Activated CD4-positive, alpha-beta memory T cell treated with anti-CD3 and anti-CD28 coated beads for 36 hours (primary cell): ENCODE measurements around the gene HSD3B7. TPM values are rescaled to one million over a fixed set of nuclear protein-coding genes. Genes with fewer than 3 reads are reported as not detected.
"Not testable (repeated sequence)": the region's sequence is repeated elsewhere in the genome, so short reads cannot be mapped to it uniquely, and the experiment has no call there.

Source experiments
- CTCF ChIA-PET: fragments of 350-600 bp; sonication (Branson Sonifier 250); formaldehyde crosslinking; loops from one replicate; lab custom pipeline; 2021; ENCODE audit warnings: antibody characterized with exemption, inconsistent platforms; lab: Charles Lee
- POLR2A ChIA-PET: fragments of 350-600 bp; sonication (Branson Sonifier 250); formaldehyde crosslinking; loops from one replicate; lab custom pipeline; 2021; ENCODE audit warnings: antibody characterized with exemption; lab: Charles Lee
- DNase-seq: peaks from one replicate; pipeline ENCODE4 v3.0.0-alpha.2; 2020
- H3K27ac Mint-ChIP-seq: one replicate; pipeline ENCODE4 v1.8.0; 2021; ENCODE audit warnings: mixed read lengths
- H3K27me3 Mint-ChIP-seq: one replicate; pipeline ENCODE4 v1.8.0; 2021; ENCODE audit warnings: mixed read lengths
- H3K36me3 Mint-ChIP-seq: one replicate; pipeline ENCODE4 v1.8.0; 2021; ENCODE audit warnings: mixed read lengths
- H3K4me1 Mint-ChIP-seq: one replicate; pipeline ENCODE4 v1.8.0; 2021; ENCODE audit warnings: low read depth, mixed read lengths
- H3K4me3 Mint-ChIP-seq: one replicate; pipeline ENCODE4 v1.8.0; 2021; ENCODE audit warnings: mild to moderate bottlenecking, mixed read lengths
- H3K9me3 Mint-ChIP-seq: one replicate; pipeline ENCODE4 v1.8.0; 2021; ENCODE audit warnings: mixed read lengths
- intact Hi-C: fragments of 100-400 bp; cut with micrococcal nuclease; formaldehyde crosslinking; loops from one replicate; pipeline ENCODE4 v1.15.1; 2023
- total RNA-seq, 2 experiments: library from RNA; stranded (reverse); gene quantifications; one replicate each; pipeline ENCODE4 v1.2.3, GENCODE V29; 2021

Gene HSD3B7
- total RNA-seq, 2 experiments from 2014 or later, result 2.2 TPM

DNA sequence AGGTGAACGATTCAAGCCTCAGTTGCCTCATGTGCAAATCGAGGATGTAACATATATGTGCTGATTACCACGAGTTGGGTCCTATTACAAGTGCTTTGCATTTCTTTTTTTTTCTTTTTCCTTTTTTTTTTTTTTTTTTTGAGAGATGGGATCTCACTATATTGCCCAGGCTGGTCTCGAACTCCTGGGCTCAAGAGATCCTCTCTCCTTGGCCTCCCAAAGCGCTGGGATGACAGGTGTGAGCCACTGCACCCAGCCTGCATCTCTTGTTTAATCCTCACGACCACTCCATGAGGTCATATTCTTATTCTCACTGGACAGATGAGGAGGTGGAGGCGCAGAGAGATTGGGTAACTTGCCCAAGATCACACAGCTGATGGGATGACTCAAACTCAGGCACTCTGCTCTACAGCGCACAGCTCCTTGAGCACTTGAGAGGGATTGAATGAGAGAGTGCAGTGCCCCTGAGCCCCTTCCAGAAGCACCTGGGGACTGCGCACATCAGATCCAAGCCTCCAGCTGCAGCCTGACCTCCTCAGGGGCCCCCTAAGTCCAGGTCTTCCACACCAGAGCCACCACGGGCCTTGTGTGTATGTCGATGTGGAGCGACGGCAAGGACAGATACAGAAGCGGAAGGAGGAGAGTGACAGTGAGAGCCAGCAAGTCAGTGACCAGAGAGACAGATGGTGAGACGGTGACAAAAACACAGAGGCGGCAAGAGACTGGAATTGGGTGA is 20.5 kb downstream of the HSD3B7 start:
- H3K9me3 Mint-ChIP-seq, result no peaks in the 10 kb centered on the region
- H3K27ac Mint-ChIP-seq, result no peak overlapping the region
- DNase-seq, result no peak
- no peak overlapping the region for H3K4me3 Mint-ChIP-seq
- no peaks in the 10 kb centered on the region for H3K27me3 Mint-ChIP-seq
- ChIA-PET POLR2A (no interaction called here), CTCF (no interaction called here)
- intact Hi-C loops, result no loop called here
- no peaks in the 10 kb centered on the region for H3K36me3 Mint-ChIP-seq
- peaks cover 5% of the 10 kb centered on the region for H3K4me1 Mint-ChIP-seq

- no peak for DNase-seq
- Mint-ChIP-seq H3K36me3 (no peaks in the 10 kb centered on the region), H3K4me3 (no peak overlapping the region), H3K27me3 (peaks cover 3% of the 10 kb centered on the region), H3K9me3 (no peaks in the 10 kb centered on the region), H3K27ac (no peak overlapping the region), H3K4me1 (peaks cover 8% of the 10 kb centered on the region)
- ChIA-PET POLR2A (no interaction called here), CTCF (no interaction called here)
- intact Hi-C loops, result no loop called here
These were observed 21.0 kb downstream of the HSD3B7 start for GRCh38 chr16:31006086-31006385.

DNA sequence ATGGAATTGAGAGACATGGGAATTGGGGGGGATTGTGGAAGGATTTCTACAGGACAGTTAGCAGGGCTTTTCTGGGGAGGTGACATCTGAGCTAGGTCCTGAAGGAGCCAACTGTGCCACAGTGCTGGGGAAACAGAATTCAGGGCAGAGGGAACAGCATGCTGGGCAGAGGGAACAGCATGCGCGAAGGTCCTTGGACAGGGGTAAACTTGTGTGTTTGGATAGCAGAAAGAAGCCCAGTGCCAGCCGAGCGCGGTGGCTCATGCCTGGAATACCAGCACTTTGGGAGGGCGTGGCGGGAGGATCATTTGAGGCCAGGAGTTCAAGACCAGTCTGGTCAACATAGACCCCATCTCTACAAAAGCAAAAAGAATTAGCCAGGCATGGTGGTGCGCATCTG is 21.6 kb downstream of the HSD3B7 start:
- Mint-ChIP-seq H3K4me3 (no peak overlapping the region), H3K9me3 (no peaks in the 10 kb centered on the region), H3K4me1 (peaks cover 14% of the 10 kb centered on the region), H3K36me3 (no peaks in the 10 kb centered on the region), H3K27me3 (peaks cover 8% of the 10 kb centered on the region), H3K27ac (no peak overlapping the region)
- intact Hi-C loops, result no loop called here
- ChIA-PET POLR2A (no interaction called here), CTCF (no interaction called here)
- DNase-seq, result no peak

- POLR2A ChIA-PET, result no interaction called here
- intact Hi-C loops, result no loop called here
These were observed 22.7 kb downstream of the HSD3B7 start for GRCh38 chr16:31007684-31008083.

DNA sequence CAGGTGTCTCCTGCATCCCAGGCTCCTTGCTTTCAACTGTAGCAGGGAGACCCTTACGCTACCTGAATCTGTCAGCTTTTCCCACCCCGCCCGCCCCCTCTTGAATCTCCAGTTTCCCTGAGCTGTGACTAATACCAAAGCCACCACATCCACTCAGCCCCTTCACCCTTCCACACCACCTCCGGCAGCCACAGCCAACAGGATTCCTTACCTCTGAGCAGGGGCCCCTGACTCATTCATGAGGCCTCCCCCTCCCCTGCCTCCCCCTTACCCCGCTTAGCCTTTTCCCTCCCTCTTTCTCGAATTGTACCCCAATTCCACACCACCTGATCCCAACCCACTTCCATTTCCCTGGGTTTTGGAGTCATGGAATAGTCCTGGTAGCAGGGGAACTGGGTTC is 23.1 kb downstream of the HSD3B7 start:
- Mint-ChIP-seq H3K27me3 (peaks cover 13% of the 10 kb centered on the region), H3K9me3 (no peaks in the 10 kb centered on the region), H3K27ac (no peak overlapping the region), H3K36me3 (no peaks in the 10 kb centered on the region), H3K4me1 (peaks cover 14% of the 10 kb centered on the region), H3K4me3 (no peak overlapping the region)
- ChIA-PET CTCF (no interaction called here), POLR2A (no interaction called here)
- DNase-seq, result no peak
- intact Hi-C loops, result no loop called here

More at GRCh38 chr16:31007684-31008083, 22.7 kb downstream of the HSD3B7 start:
- no peaks in the 10 kb centered on the region for H3K36me3 Mint-ChIP-seq
- no peak for DNase-seq
- H3K4me1 Mint-ChIP-seq, result peaks cover 14% of the 10 kb centered on the region
- H3K27ac Mint-ChIP-seq, result no peak overlapping the region
- CTCF ChIA-PET, result no interaction called here
- H3K9me3 Mint-ChIP-seq, result no peaks in the 10 kb centered on the region
- no peak overlapping the region for H3K4me3 Mint-ChIP-seq
- peaks cover 13% of the 10 kb centered on the region for H3K27me3 Mint-ChIP-seq

GRCh38 chr16:31008551-31008950 is 23.5 kb downstream of the HSD3B7 start:
- POLR2A ChIA-PET, result no interaction called here
- H3K4me1 Mint-ChIP-seq, result peaks cover 14% of the 10 kb centered on the region
- H3K27ac Mint-ChIP-seq, result no peak overlapping the region
- intact Hi-C loops, result no loop called here
- H3K9me3 Mint-ChIP-seq, result no peaks in the 10 kb centered on the region
- peaks cover 14% of the 10 kb centered on the region for H3K27me3 Mint-ChIP-seq
- H3K4me3 Mint-ChIP-seq, result no peak overlapping the region
- no peaks in the 10 kb centered on the region for H3K36me3 Mint-ChIP-seq
- CTCF ChIA-PET, result no interaction called here
- no peak for DNase-seq

DNA sequence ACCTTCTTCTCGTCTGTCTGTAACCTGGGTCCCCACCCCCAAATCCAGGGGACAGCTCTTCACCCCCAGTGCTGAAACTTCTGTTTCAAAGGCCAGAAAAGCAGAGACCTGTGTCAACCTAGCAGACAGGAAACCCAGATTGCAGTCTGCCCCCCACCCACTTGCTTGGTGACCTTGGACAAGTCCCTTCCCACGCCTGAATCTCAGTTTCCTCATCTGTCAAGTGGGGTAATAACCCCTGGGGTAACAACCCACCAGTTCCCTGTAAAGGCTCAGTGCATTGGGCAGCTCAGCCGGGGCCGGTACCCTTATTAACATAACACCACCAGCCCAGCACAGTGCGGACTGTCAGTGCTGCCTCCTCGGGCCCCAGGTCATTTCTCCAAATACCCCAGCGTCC is 24.1 kb downstream of the HSD3B7 start:
- Mint-ChIP-seq H3K9me3 (no peaks in the 10 kb centered on the region), H3K27ac (no peak overlapping the region), H3K4me1 (peaks cover 14% of the 10 kb centered on the region), H3K27me3 (peaks cover 16% of the 10 kb centered on the region), H3K36me3 (no peaks in the 10 kb centered on the region), H3K4me3 (no peak overlapping the region)
- intact Hi-C loops, result no loop called here
- no peak for DNase-seq
- ChIA-PET POLR2A (no interaction called here), CTCF (no interaction called here)

DNA sequence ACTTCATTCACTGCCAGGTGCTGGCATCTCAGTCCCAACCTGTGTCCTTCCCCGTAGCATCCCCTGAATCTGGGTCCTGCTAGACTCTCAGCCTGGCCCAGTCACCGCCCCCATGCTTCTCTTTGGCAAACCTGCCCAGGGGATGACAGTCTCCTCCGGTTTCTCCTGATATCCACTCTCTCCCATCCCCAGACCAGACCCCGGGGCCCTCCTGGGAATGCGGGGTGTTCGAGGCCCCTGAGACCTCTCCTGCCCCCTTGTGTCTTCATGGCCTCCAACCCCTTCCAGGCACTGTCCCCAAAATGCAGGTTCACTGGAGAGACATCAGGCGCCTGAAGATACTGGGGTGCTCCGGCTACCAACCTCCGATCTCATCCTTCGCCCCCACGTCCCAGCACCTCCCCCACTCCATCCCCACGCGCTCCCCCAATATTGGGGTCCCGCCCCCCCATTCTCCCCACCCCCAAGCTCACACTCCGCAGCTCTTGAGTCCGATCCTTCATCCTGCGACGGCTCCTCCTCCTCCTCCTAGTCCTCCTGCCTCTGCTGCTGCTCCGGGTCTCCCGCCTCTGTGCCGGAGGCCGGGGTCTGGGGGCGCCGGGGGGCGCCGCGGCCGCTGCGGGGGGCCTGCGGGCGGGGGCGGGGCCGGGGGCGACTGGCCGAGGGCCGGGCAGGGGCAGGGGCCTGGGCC is 25.0 kb downstream of the HSD3B7 start:
- DNase-seq, result no peak
- Mint-ChIP-seq H3K36me3 (no peaks in the 10 kb centered on the region), H3K27ac (no peak overlapping the region), H3K9me3 (no peaks in the 10 kb centered on the region), H3K4me1 (peaks cover 14% of the 10 kb centered on the region), H3K27me3 (peaks cover 16% of the 10 kb centered on the region), H3K4me3 (peak overlapping the region; percentile 45)
- POLR2A ChIA-PET, result no interaction called here
- CTCF ChIA-PET, result no interaction called here
- intact Hi-C loops, result no loop called here

GRCh38 chr16:31010585-31011325 is 25.7 kb downstream of the HSD3B7 start, which contains the start of gene STX1B:
Gene STX1B, minus strand, starts transcription at chr16:31010638. Its CDS starts 242 bp downstream, at chr16:31010396.
- Mint-ChIP-seq H3K4me1 (peaks cover 14% of the 10 kb centered on the region), H3K27ac (no peak within 1 kb of the TSS), H3K27me3 (peaks cover 16% of the 10 kb centered on the region), H3K36me3 (no peaks in the 10 kb centered on the region), H3K4me3 (peak within 1 kb of the TSS; percentile 59), H3K9me3 (no peaks in the 10 kb centered on the region)
- intact Hi-C loops, result no loop called here
- ChIA-PET CTCF (interaction anchor here (0.6 kb wide), 1 partner anchor 292 kb away, joined by 4 read pairs; no protein-coding TSS in a partner anchor), POLR2A (no interaction called here)
- peak; percentile 60 for DNase-seq

GRCh38 chr16:31011815-31012214 is 26.8 kb downstream of the HSD3B7 start:
- POLR2A ChIA-PET, result not testable (repeated sequence)

DNA sequence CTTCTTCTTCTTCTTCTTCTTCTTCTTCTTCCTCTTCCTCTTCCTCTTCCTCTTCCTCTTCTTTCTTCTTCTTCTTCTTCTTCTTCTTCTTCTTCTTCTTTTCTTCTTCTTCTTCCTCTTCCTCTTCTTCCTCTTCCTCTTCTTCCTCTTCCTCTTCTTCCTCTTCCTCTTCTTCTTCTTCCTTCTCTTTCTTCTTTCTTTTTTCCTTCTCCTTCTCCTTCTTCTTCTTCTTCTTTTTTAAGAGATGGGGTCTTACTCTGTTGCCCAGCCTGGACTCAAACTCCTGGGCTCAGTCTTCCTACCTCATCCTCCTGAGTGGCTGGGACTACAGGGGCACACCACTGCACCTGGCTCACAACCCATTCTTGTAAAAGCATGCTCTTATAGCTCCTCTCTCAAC is 28.3 kb downstream of the HSD3B7 start:
- CTCF ChIA-PET, H3K27ac Mint-ChIP-seq, H3K9me3 Mint-ChIP-seq, intact Hi-C loops, POLR2A ChIA-PET, H3K36me3 Mint-ChIP-seq, DNase-seq, H3K4me3 Mint-ChIP-seq: not testable (repeated sequence)
- H3K27me3 Mint-ChIP-seq, result peaks cover 18% of the 10 kb centered on the region
- H3K4me1 Mint-ChIP-seq, result peaks cover 14% of the 10 kb centered on the region

More at GRCh38 chr16:31011815-31012214, 26.8 kb downstream of the HSD3B7 start:
- H3K36me3 Mint-ChIP-seq, intact Hi-C loops, H3K9me3 Mint-ChIP-seq, H3K27ac Mint-ChIP-seq, DNase-seq: not testable (repeated sequence)
- CTCF ChIA-PET, result interaction anchor here (1.1 kb wide), 1 partner anchor 70 kb away, joined by 3 read pairs; no protein-coding TSS in a partner anchor
- peak overlapping the region; percentile 59 for H3K4me3 Mint-ChIP-seq
- peaks cover 14% of the 10 kb centered on the region for H3K4me1 Mint-ChIP-seq
- peaks cover 18% of the 10 kb centered on the region for H3K27me3 Mint-ChIP-seq

- no peaks in the 10 kb centered on the region for H3K36me3 Mint-ChIP-seq
- no peak overlapping the region for H3K4me3 Mint-ChIP-seq
These were observed 31.0 kb downstream of the HSD3B7 start for GRCh38 chr16:31016018-31016417.

More at GRCh38 chr16:31016018-31016417, 31.0 kb downstream of the HSD3B7 start:
- Mint-ChIP-seq H3K27me3 (peaks cover 15% of the 10 kb centered on the region), H3K9me3 (no peaks in the 10 kb centered on the region), H3K4me1 (peaks cover 6% of the 10 kb centered on the region), H3K27ac (no peak overlapping the region)
- POLR2A ChIA-PET, result no interaction called here
- no peak for DNase-seq
- CTCF ChIA-PET, result interaction anchor here (0.6 to 1.3 kb wide), 4 partner anchors 30 to 368 kb away, joined by 3 to 4 read pairs (median 4); no protein-coding TSS in a partner anchor
- intact Hi-C loops, result no loop called here
